ACHN (cell line): ENCODE measurements around the gene CDH2.

Experiments
- DNase-seq: peaks from one replicate; pipeline ENCODE4 v3.0.0-alpha.2; 2015
- in situ Hi-C: cut with HindIII; loops from 2 replicates; pipeline ENCODE4 v1.10.0; 2017; ENCODE audit warnings: low sequenced_read_pairs, low pct_ligation_motif_present, low pct_unique_long_range_greater_than_20kb

CDH2 gene

DNA sequence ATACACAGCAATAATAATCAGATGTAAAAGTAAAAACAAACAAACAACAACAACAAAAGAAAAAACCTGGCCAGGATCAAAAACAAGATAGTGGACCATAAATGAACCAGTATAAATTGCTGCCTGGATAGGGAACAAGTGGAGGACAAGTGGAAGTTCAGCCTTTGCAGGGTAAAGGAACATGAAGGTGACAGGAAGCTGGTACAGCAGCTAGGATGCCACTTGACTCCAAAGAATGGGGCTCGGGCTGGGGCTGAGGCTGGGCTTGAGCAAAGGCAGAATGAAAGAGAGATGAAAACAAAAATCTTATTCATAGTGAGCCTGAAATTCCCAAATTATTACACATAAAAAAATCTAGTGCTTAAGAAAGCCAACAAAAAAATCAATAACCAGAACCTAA, 146.5 kb downstream of the CDH2 start:
- no peak for DNase-seq
- in situ Hi-C loops = no loop called here

DNA sequence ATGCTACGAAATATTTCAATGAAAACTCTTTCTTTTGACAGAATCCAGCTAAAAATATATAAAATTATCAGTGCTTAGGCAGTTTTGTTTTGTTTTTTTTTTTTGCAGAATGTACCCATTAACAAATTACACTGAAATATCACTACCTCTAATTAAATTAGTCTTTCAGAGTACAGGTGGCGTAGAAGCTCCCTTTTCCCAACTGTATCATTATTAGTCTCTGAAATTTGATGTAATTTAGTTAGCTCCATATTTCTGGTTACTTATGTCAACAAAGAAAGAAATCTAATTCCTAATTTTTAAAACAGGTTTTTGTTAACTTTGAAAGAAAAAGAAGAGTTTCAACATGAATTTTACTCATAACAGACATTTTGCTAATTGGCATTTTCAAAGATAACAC, 149.2 kb downstream of the CDH2 start:
- no peak for DNase-seq
- in situ Hi-C loops = no loop called here

DNA sequence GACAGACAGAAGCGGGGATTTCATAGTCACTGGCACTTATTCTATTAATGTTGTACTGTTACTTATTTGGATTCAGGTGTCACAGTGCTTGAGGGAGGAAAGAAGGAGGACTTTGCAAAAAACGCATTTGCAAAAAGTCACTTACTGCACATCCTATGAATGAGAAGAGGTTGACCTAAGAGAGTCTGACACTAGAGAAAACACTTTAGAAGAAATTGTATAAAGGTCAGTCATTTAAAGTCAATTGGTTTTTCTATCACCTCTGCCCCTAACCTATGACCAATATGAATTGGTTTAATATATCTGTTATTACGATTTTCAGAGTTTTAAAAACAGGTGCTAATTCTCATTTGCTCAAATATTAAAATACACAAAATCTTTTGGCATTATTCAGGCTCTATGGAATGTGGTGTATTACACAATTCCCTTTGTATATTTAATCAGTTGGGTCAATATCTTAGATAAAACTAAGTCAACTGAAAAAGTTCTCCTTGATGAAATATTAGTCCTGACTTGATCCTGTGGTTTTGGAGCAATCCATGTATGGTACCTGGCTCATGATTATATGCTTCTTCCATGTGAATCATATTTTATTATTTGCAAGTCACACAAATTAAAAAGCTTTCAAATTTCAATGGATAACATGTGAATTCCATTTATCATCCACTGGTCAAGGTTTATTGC, 157.4 kb downstream of the CDH2 start:
- DNase-seq = no peak
- in situ Hi-C loops = no loop called here

DNA sequence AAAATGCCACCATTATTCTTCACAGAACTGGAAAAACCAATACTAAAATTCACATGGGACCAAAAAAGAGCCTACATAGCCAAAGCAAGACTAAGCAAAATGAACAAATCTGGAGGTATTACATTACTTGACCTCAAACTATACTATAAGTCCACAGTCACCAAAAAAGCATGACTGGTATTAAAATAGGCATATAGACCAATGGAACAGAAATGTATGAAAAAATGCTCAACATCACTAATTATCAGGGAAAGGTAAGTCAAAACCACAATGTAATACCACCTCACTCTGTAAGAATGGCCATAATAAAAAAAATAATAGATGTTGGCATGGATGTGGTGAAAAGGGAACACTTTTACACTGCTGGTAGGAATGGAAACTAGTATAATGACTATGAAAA, 158.6 kb downstream of the CDH2 start:
- in situ Hi-C loops = no loop called here

DNA sequence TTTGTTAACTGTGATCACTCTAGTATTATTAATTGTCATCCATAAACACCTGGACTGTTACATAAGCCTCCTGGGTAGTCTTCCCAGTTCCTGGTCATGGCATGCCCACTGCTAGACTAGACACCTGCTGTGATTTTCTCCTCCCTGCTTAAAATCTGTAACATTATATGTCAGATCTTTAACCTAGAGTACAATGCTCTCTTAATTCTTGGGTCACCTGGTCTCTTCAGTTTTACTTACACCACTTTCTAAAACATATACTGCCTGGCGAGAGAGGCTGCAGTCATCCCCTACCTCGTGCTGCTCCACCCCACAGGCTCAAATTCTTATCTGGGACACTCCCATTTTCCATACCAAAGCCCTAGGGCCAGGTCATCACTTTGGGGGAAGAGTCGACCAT, 161.3 kb downstream of the CDH2 start:
- in situ Hi-C loops = no loop called here
- no peak for DNase-seq

More for the DNA sequence above, 158.6 kb downstream of the CDH2 start:
- DNase-seq = no peak

- in situ Hi-C loops = no loop called here
Observed at GRCh38 chr18:28013066-28013465, 163.9 kb downstream of the CDH2 start.

GRCh38 chr18:28012336-28012735, 164.6 kb downstream of the CDH2 start:
- in situ Hi-C loops = no loop called here

More at GRCh38 chr18:28013066-28013465, 163.9 kb downstream of the CDH2 start:
- peak; percentile 41 for DNase-seq

DNA sequence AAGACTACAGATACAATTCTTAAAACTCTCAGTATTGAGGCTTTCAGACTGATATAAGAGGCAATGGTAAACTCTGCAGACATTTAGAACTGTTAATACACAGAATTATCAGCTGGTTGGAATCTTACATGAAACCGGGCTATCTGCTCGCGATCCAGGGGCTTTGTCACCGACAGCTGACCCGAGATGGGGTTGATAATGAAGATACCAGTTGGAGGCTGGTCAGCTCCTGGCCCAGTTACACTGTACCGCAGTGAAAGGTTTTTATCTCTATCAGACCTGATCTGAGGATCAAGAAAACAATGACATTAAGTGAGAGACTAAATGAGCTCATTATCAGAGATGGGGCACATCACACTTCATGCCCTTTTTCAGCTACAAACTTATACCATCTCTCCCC, 167.3 kb downstream of the CDH2 start:
- in situ Hi-C loops = no loop called here
- DNase-seq = no peak

More at GRCh38 chr18:28012336-28012735, 164.6 kb downstream of the CDH2 start:
- no peak for DNase-seq

- DNase-seq = no peak
- in situ Hi-C loops = no loop called here
Observed at GRCh38 chr18:28007841-28008240, 169.1 kb downstream of the CDH2 start.

- no peak for DNase-seq
- in situ Hi-C loops = no loop called here
Observed at GRCh38 chr18:28005164-28005563, 171.8 kb downstream of the CDH2 start.

DNA sequence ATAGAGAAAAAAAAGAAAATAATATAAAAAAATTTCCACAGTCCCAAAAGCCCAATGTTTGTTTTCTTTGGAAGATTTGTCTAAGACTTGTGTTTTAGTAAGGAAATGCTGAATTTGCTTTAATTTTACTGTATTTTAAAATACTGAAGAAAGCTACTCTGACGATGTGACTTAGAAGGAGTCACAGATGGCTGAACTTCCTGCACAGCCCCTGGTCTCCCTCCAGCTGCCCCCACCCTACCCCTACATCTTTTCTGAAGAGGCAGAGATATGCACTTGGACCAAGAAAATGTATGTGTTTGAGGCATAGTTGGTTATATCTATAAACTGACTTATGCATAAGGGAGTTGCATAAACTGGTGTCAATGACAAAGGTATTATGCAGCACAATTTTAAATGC, 172.3 kb downstream of the CDH2 start:
- in situ Hi-C loops = no loop called here
- no peak for DNase-seq

DNA sequence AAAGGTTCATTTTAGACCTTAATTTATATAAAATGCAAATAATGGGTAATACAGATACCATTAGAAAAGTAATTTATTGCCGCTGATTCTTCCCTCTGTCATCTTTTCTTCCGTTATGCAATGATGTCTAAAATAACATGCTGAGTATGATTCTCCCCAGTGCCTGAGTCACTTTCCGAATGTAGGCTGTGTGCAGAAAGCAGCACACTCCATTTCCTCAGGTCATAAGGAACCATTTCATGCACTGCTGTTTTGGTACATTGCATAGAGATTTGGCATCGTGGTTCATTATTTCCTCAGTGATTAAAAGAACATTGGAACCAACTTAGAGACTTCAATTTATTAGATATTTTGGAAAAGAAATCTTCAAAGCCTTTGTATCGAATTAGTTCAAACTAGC, 173.5 kb downstream of the CDH2 start:
- DNase-seq = no peak
- in situ Hi-C loops = no loop called here

DNA sequence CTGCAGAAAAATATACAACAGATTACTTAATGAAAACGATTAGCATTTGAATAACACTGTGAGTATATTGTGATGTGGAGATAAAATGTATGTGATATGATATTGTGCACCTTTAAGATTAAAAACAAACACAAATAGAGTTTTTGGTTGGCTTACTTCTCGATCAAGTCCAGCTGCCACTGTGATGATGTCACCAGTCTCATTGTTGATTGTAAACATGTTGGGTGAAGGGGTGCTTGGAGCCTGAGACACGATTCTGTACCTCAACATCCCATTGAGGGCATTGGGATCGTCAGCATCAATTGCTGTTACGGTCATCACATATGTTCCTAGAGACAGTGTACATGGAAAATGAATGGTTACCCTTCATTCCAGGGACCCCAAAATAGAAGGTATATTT, 174.1 kb downstream of the CDH2 start:
- no peak for DNase-seq
- in situ Hi-C loops = no loop called here

- DNase-seq = no peak
- in situ Hi-C loops = no loop called here
Observed at GRCh38 chr18:27996801-27997272, 180.1 kb downstream of the CDH2 start.

DNA sequence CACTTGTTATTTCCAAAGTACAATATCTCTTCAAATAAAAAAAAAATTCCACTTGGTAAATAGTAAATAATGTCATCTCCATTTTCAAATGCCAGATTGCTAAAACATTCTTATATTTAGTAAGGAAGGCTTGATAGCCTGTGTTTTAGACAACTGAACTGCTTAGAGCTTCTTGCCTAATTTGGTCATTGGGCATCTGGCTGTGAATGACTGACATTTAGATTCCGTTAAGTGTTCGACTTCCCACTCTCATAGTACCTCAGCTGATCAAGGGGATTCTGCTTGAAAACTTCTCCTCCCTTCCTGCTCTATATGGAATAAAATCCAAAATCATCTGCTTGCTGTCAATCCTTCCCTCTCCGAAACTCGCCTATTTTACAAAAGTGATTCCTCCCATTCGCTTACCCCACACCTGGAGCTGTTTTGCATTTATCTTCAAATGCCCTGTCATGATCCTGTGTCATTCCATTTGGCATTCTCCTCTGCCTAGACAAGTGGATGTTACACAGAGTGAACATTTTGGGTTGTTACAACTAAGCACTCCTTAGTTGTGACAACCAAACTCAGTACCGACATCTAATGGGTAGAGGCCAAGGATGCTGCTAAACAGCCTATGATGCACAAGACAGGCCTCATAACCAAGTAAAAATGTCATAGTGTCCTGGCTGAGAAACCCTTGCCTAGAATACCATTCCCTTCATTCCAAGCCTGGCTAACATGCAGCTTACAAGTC, 181.0 kb downstream of the CDH2 start:
- no peak for DNase-seq

DNA sequence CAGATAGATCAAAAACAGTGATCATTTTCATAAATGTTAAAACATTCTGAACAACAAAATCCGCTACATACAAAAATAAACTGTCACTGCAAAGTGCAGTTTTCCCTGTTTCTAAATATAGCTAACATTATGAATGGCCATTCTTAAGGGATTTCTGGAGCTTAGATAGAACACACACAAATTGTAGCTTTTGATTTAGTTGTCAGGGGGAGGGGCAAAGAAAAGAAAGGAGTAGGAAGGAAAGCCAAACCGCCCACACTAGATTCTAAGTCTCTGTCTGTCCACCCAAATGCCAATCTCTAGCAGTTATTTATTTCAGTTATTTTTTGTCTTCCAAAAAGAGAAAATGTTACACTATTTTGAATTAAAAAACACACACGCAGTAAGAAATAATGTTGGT, 182.4 kb downstream of the CDH2 start:
- no peak for DNase-seq
- in situ Hi-C loops = no loop called here

More for the DNA sequence above, 181.0 kb downstream of the CDH2 start:
- in situ Hi-C loops = no loop called here

GRCh38 chr18:27991391-27991790, 185.5 kb downstream of the CDH2 start:
- no peak for DNase-seq
- in situ Hi-C loops = no loop called here

- no peak for DNase-seq
- in situ Hi-C loops = no loop called here
Observed at GRCh38 chr18:27985832-27986231, 191.1 kb downstream of the CDH2 start.

- DNase-seq = no peak
- in situ Hi-C loops = no loop called here
Observed at GRCh38 chr18:27983780-27984179, 193.2 kb downstream of the CDH2 start.

DNA sequence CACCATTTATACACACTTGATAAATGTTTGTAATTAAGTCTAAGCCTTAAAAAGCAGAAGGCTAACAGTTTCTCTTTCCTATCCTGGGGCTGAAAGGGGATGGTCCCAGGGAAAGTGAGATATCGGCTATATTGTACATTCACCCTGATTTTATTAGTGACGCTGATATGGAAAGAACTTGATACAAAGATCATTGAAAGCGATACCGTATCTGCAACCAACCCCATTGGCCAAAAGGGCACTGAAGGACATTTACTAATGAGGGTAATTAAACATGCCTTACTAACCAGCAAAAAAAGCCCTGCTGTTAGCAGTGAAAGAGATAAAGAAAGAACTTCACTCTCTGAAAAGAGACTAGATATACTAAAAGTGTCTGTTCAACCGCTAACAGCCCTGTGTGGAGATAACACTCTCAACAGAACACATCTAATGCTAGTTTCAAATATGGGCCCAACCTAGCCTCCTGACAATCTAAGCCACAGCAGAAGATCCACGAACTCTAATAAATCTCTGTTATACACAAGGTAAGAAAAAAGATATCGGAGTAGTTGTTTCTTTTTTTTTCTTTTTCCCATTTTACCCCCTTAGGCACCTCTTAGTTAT, 200.0 kb downstream of the CDH2 start:
- DNase-seq = no peak
- in situ Hi-C loops = no loop called here
